OCI-LY7 (cell line): Measurements from ENCODE around the gene EBF3.

Experiments used
- EZH2phosphoT487 ChIP-seq: fragments of 200-600 bp; sonication (generic); IDR thresholded peaks from 2 replicates; pipeline ENCODE4 v1.6.1; 2018; ENCODE audit warnings: low read depth, borderline replicate concordance, mild to moderate bottlenecking, mixed run types, antibody characterized with exemption, low read length, moderate library complexity, mixed read lengths
- TF ChIP-seq, protein P1 (sequence below): fragments of 200-600 bp; sonication (generic); conservative IDR thresholded peaks from 2 replicates; pipeline ENCODE4 v1.5.1; 2014; ENCODE audit warnings: mild to moderate bottlenecking, antibody characterized with exemption, low read length, moderate library complexity, mixed read lengths

GRCh38 chr10:130012129-130012528 lies 48.1 kb upstream of the EBF3 start:
- TF ChIP-seq, protein P1, sequence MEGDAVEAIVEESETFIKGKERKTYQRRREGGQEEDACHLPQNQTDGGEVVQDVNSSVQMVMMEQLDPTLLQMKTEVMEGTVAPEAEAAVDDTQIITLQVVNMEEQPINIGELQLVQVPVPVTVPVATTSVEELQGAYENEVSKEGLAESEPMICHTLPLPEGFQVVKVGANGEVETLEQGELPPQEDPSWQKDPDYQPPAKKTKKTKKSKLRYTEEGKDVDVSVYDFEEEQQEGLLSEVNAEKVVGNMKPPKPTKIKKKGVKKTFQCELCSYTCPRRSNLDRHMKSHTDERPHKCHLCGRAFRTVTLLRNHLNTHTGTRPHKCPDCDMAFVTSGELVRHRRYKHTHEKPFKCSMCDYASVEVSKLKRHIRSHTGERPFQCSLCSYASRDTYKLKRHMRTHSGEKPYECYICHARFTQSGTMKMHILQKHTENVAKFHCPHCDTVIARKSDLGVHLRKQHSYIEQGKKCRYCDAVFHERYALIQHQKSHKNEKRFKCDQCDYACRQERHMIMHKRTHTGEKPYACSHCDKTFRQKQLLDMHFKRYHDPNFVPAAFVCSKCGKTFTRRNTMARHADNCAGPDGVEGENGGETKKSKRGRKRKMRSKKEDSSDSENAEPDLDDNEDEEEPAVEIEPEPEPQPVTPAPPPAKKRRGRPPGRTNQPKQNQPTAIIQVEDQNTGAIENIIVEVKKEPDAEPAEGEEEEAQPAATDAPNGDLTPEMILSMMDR, result no peak
- no peak for TF ChIP-seq EZH2phosphoT487
